Spleen (tissue), 11 donors: ENCODE results near the gene ENTPD8. TPM values are rescaled to one million over a fixed set of nuclear protein-coding genes. Genes with fewer than 3 reads are reported as not detected.

Experiments
- DNase-seq: peaks from one replicate; pipeline ENCODE4 v3.0.0-alpha.2; 2020
- H3K27ac ChIP-seq, 8 donors: fragments of 200-600 bp; sonication (generic) in 7 of 8; 1 replicate in 4 of 8; 2 replicates in 4 of 8; pipeline versions ENCODE4 v1.5.0 to v1.8.0; 2016 to 2021; ENCODE audit warnings: inconsistent platforms in 4 of 8, mild to moderate bottlenecking in 4 of 8, moderate library complexity in 1 of 8
- H3K27me3 ChIP-seq, 7 donors: fragments of 200-600 bp; sonication (generic) in 6 of 7; replicated peaks in 1 of 7; 1 replicate in 4 of 7; 2 replicates in 3 of 7; pipeline versions ENCODE4 v1.5.0 to v1.8.0; 2016 to 2021; ENCODE audit warnings: inconsistent platforms in 3 of 7, mild to moderate bottlenecking in 1 of 7
- H3K36me3 ChIP-seq, 6 donors: fragments of 200-600 bp; sonication (generic) in 5 of 6; 1 replicate in 4 of 6; 2 replicates in 2 of 6; pipeline versions ENCODE4 v1.5.0 to v1.8.0; 2016 to 2021; ENCODE audit warnings: inconsistent platforms in 2 of 6
- H3K4me1 ChIP-seq, 6 donors: fragments of 200-600 bp; sonication (generic) in 5 of 6; 1 replicate in 3 of 6; 2 replicates in 3 of 6; pipeline versions ENCODE4 v1.5.0 to v1.8.0; 2016 to 2021; ENCODE audit warnings: inconsistent platforms in 3 of 6
- H3K4me3 ChIP-seq, 8 donors: fragments of 200-600 bp; sonication (generic) in 7 of 8; 1 replicate in 4 of 8; 2 replicates in 4 of 8; pipeline versions ENCODE4 v1.5.0 to v1.8.0; 2016 to 2021; ENCODE audit warnings: inconsistent platforms in 4 of 8, mild to moderate bottlenecking in 4 of 8, moderate library complexity in 2 of 8
- H3K9me3 ChIP-seq, 8 donors: fragments of 200-600 bp; sonication (generic) in 7 of 8; 1 replicate in 4 of 8; 2 replicates in 4 of 8; pipeline versions ENCODE4 v1.5.0 to v1.8.0; 2016 to 2021; ENCODE audit warnings: inconsistent platforms in 4 of 8
- POLR2A ChIP-seq, 3 donors: fragments of 450-650 bp; IDR thresholded peaks; one replicate each; pipeline ENCODE4 v1.5.1; 2017; ENCODE audit warnings: antibody characterized with exemption in 3 of 3, mild to moderate bottlenecking in 1 of 3
- POLR2AphosphoS5 ChIP-seq, 3 donors: sonication (generic); formaldehyde crosslinking; IDR thresholded peaks; one replicate each; pipeline ENCODE4 v1.5.1; 2017; ENCODE audit warnings: antibody characterized with exemption in 3 of 3
- WGBS, 5 donors: extraction: QIAGEN DNeasy Blood & Tissue Kit in 3 of 5; methylation state at CpG; one replicate each; pipeline versions ENCODE4 v1.1.5 to v1.1.7; 2013 to 2018; 5-methylcytosine and 5-hydroxymethylcytosine counted together
- intact Hi-C: fragments of 100-400 bp; cut with DNase I; formaldehyde crosslinking; loops from one replicate; pipeline ENCODE4 v1.15.0; 2023; ENCODE audit warnings: low total_unique reads
- polyA plus RNA-seq, 3 donors: library from polyadenylated mRNA; stranded (reverse); fragments of 200-250 nt; gene quantifications; one replicate each; pipeline ENCODE4 v1.2.1, GENCODE V29; 2013
- total RNA-seq, 7 donors: library from RNA; depleted of rRNA in 3 of 7; stranded (reverse); fragments of >200 nt in 3 of 7; fragmentation: NEBNext Ultra II Directional in 4 of 7; extraction: Animal tissue kit (Norgen Biotek cat#: 25700) in 4 of 7; gene quantifications; one replicate each; pipeline versions ENCODE4 v1.1.0 to v1.2.1, GENCODE V29; 2016 to 2021
- TF ChIP-seq, protein P1 (sequence below), 11 experiments: fragments of 200-600 bp in 7 of 11; fragments of 450-650 bp in 4 of 11; sonication (generic) in 4 of 11; IDR thresholded peaks in 8 of 11; conservative IDR thresholded peaks in 3 of 11; 1 replicate in 7 of 11; 2 replicates in 4 of 11; pipeline versions ENCODE4 v1.4.0 to v1.8.0; 2016 to 2021; ENCODE audit warnings: antibody characterized with exemption in 11 of 11, inconsistent platforms in 4 of 11, mild to moderate bottlenecking in 1 of 11
- donor health status: healthy with polysubstance abuse.
- donor health status: DM: no; HTN: no; CAD: no; lungs with moderate emphysema.
- donor health status: DM: no; HTN: no; CAD: no.
- donor health status: Bipolar disorder and iron deficiency.
- donor health status: healthy.
- donor health status: DM: no; HTN: no; CAD: no.
- donor health status: DM: yes; HTN: yes; CAD: no.

Gene ENTPD8
- total and polyA plus RNA-seq, 10 donors: 0.07 to 0.37 (median 0.18) TPM; not detected in 4

DNA sequence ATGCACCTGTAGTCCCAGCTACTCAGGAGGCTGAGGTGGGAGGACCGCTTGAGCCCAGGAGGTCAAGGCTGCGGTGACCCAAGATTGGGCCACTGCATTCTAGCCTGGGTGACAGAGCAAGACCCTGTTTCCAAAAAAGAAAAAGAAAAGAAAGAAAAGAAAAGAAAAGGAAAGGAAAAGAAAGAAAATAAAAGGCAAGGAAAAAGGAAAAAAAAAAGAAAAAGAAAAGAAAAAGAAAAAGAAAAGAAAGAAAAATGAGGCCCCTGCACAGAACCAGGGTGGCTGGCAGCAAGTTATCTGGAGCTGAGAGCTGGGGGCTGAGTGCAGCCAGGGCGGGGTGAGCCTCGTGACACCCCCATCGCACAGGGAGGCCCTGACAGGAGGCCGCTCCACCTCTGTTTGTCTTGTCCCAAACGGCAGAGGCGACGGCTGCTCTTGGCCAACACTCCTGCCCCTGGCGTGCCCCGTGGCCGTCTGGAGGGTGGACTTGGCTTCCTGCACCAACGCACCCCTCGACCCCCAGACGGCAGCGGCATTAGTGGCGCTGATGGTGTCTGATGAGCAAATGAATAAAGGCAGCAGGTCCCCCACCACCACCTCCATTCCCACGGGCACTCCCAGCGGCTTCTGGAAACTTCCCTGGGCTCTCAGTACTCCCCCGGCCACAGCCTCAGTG lies 34.9 kb downstream of the ENTPD8 start:
- intact Hi-C loops: loop anchor here (5.0 kb wide), 1 partner anchor 109 kb away; no protein-coding TSS in a partner anchor
- Histone ChIP-seq H3K4me1 (peaks cover 12 to 44% (median 29%) of the 10 kb centered on the region in 6 donors), H3K9me3 (peaks cover 0 to 8% (median 0%) of the 10 kb centered on the region in 8 donors), H3K36me3 (peaks cover 0 to 3% (median 0%) of the 10 kb centered on the region in 6 donors), H3K4me3 (peak overlapping the region in 5 of 8 donors; percentile 22 to 57 (median 26)), H3K27ac (peak overlapping the region in 3 of 8 donors; percentile 36 to 66 (median 49)), H3K27me3 (peaks cover 0 to 31% (median 8%) of the 10 kb centered on the region in 7 donors)
- 61 to 77% (median 72%) methylated on average over 12 to 20 of the region's 20 CpGs for WGBS, 5 donors
- no peak for DNase-seq
- TF ChIP-seq POLR2A (IDR thresholded peaks at IDR 0.05): no peak
- TF ChIP-seq, protein P1, sequence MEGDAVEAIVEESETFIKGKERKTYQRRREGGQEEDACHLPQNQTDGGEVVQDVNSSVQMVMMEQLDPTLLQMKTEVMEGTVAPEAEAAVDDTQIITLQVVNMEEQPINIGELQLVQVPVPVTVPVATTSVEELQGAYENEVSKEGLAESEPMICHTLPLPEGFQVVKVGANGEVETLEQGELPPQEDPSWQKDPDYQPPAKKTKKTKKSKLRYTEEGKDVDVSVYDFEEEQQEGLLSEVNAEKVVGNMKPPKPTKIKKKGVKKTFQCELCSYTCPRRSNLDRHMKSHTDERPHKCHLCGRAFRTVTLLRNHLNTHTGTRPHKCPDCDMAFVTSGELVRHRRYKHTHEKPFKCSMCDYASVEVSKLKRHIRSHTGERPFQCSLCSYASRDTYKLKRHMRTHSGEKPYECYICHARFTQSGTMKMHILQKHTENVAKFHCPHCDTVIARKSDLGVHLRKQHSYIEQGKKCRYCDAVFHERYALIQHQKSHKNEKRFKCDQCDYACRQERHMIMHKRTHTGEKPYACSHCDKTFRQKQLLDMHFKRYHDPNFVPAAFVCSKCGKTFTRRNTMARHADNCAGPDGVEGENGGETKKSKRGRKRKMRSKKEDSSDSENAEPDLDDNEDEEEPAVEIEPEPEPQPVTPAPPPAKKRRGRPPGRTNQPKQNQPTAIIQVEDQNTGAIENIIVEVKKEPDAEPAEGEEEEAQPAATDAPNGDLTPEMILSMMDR (IDR thresholded peaks at IDR 0.05 in 8 of 11, conservative IDR thresholded peaks at IDR 0.05 in 3 of 11): no peak
- TF ChIP-seq POLR2AphosphoS5 (IDR thresholded peaks at IDR 0.05): no peak

DNA sequence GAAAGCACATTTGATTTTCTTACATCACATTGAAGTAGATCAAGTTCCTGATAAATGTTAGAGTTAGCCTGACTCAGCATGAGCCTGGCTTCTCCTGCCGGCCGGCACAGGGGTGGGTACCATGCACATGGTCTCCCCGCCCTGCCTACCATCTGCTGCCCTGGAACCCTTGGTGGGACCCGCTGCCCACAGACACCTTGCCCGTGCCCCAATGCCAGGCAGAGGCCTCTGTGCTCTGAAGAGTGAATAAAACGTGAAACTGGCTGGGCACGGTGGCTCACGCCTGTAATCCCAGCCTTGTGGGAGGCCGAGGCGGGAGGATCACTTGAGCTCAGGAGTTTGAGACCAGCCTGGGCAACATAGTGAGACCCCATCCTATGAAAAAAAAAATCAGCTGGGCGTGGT lies 35.5 kb downstream of the ENTPD8 start:
- peaks cover 6 to 40% (median 24%) of the 10 kb centered on the region in 6 donors for H3K4me1 ChIP-seq
- no peak overlapping the region for H3K4me3 ChIP-seq
- H3K9me3 ChIP-seq: peaks cover 0 to 8% (median 0%) of the 10 kb centered on the region in 8 donors
- H3K36me3 ChIP-seq: peaks cover 0 to 3% (median 0%) of the 10 kb centered on the region in 6 donors
- no peak for DNase-seq
- H3K27ac ChIP-seq: no peak overlapping the region
- peaks cover 0 to 26% (median 8%) of the 10 kb centered on the region in 7 donors for H3K27me3 ChIP-seq
- TF ChIP-seq POLR2AphosphoS5 (IDR thresholded peaks at IDR 0.05) (no peak), POLR2A (IDR thresholded peaks at IDR 0.05) (no peak)
- 80 to 91% (median 83%) methylated on average over 8 to 11 of the region's 11 CpGs for WGBS, 5 donors
- intact Hi-C loops: loop anchor here (5.0 kb wide), 1 partner anchor 108 kb away; no protein-coding TSS in a partner anchor

DNA sequence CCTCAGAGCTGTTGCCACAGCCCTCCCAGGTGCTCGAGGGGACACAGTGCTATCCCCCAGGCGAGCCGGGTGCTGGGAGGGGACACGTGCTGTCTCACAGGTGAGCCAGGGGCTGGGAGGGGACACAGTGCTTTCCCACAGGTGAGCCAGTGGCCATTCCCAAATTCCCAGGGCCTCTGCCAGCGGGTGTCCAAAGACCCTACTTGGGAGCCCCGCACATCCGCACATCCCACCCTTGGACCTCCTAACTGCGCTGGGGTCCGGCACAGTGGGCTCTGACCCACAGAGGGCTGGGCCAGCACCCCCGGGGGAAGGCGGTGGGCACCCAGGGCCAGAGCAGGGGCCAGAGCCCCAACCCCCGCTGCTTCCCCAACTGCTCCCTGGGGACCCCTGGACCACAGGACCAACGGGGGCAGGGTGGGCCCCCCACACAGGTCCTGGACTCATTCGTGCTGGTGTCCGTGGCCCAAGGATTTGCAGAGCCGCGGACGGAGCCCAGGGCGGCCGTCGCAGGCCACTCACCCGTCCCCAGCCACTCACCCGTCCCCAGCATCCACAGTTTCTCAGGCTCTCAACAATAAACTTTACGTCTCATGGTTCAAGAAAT lies 36.1 kb downstream of the ENTPD8 start:
- Histone ChIP-seq H3K36me3 (peaks cover 0 to 3% (median 0%) of the 10 kb centered on the region in 6 donors), H3K4me3 (no peak overlapping the region), H3K27me3 (peaks cover 0 to 23% (median 8%) of the 10 kb centered on the region in 7 donors), H3K4me1 (peaks cover 5 to 40% (median 23%) of the 10 kb centered on the region in 6 donors), H3K27ac (no peak overlapping the region), H3K9me3 (peaks cover 0 to 8% (median 0%) of the 10 kb centered on the region in 8 donors)
- DNase-seq: no peak
- intact Hi-C loops: loop anchor here (5.0 kb wide), 1 partner anchor 108 kb away; no protein-coding TSS in a partner anchor
- WGBS, 5 donors: 91 to 96% (median 94%) methylated on average over 11 to 24 of the region's 24 CpGs
- no peak for TF ChIP-seq POLR2A (IDR thresholded peaks at IDR 0.05)
- TF ChIP-seq POLR2AphosphoS5 (IDR thresholded peaks at IDR 0.05): no peak
- TF ChIP-seq, protein P1 (IDR thresholded peaks at IDR 0.05 in 8 of 11, conservative IDR thresholded peaks at IDR 0.05 in 3 of 11): no peak

- Histone ChIP-seq H3K4me3 (no peak overlapping the region), H3K4me1 (peaks cover 5 to 43% (median 25%) of the 10 kb centered on the region in 6 donors), H3K27me3 (peaks cover 0 to 23% (median 8%) of the 10 kb centered on the region in 7 donors), H3K27ac (no peak overlapping the region), H3K36me3 (peaks cover 0 to 3% (median 0%) of the 10 kb centered on the region in 6 donors), H3K9me3 (peaks cover 0 to 8% (median 0%) of the 10 kb centered on the region in 8 donors)
- no peak for DNase-seq
- no peak for TF ChIP-seq POLR2A (IDR thresholded peaks at IDR 0.05)
- TF ChIP-seq, protein P1 (IDR thresholded peaks at IDR 0.05 in 8 of 11, conservative IDR thresholded peaks at IDR 0.05 in 3 of 11): no peak
- TF ChIP-seq POLR2AphosphoS5 (IDR thresholded peaks at IDR 0.05): no peak
- intact Hi-C loops: no loop called here
- WGBS, 5 donors: 93 to 100% (median 94%) methylated on average over 14 to 15 of the region's 15 CpGs
These were observed 37.9 kb downstream of the ENTPD8 start for GRCh38 chr9:137403269-137403668.
